H1 (cell line): ENCODE measurements around the gene ZBED5. TPM values are rescaled to one million over a fixed set of nuclear protein-coding genes. Genes with fewer than 3 reads are reported as not detected.

Source experiments
- CTCF ChIA-PET: fragments of 300-600 bp; sonication (Branson Sonifier 250); formaldehyde crosslinking; loops from one replicate; lab custom pipeline; 2021; ENCODE audit not compliant: partially characterized antibody; lab: Charles Lee
- POLR2A ChIA-PET: fragments of 300-600 bp; sonication (Branson Sonifier 250); formaldehyde crosslinking; loops from one replicate; lab custom pipeline; 2021; ENCODE audit warnings: inconsistent platforms; ENCODE audit not compliant: partially characterized antibody; lab: Charles Lee
- DNase-seq, 2 experiments: peaks; one replicate each; pipeline versions ENCODE4 v3.0.0 to v3.0.0-alpha.2; 2010 to 2022; ENCODE audit warnings: low spot score in 2 of 2, low read depth in 1 of 2, mixed read lengths in 1 of 2
- FAIRE-seq: peaks from 2 replicates; lab custom pipeline; 2011; peaks lifted over from hg19 to GRCh38; lab: Jason Lieb, UNC
- H2AFZ ChIP-seq: 2 replicates; pipeline ENCODE4 v1.8.1; 2012; ENCODE audit warnings: low read length, inconsistent platforms
- H2AK5ac ChIP-seq: 2 replicates; pipeline ENCODE4 v1.6.1; 2013; ENCODE audit warnings: low read depth, low read length
- H2BK120ac ChIP-seq: replicated peaks from 2 replicates; pipeline ENCODE3; 2013; ENCODE audit warnings: low read depth, low read length, inconsistent platforms
- H2BK12ac ChIP-seq: 2 replicates; pipeline ENCODE4 v1.6.1; 2013; ENCODE audit warnings: low read depth, low read length
- H2BK15ac ChIP-seq: 2 replicates; pipeline ENCODE4 v1.6.1; 2013; ENCODE audit warnings: low read length
- H2BK20ac ChIP-seq: 2 replicates; pipeline ENCODE4 v1.6.1; 2013; ENCODE audit warnings: low read length
- H2BK5ac ChIP-seq: 2 replicates; pipeline ENCODE4 v1.6.1; 2013; ENCODE audit warnings: low read depth, low read length
- H3K14ac ChIP-seq: 2 replicates; pipeline ENCODE4 v1.6.1; 2013; ENCODE audit warnings: inconsistent platforms; ENCODE audit not compliant: insufficient read length
- H3K18ac ChIP-seq: 2 replicates; pipeline ENCODE4 v1.6.1; 2013; ENCODE audit warnings: low read length; ENCODE audit errors: extremely low read depth
- H3K23ac ChIP-seq: 2 replicates; pipeline ENCODE4 v1.6.1; 2013; ENCODE audit warnings: inconsistent platforms; ENCODE audit not compliant: insufficient read length
- H3K23me2 ChIP-seq: 2 replicates; pipeline ENCODE4 v1.6.1; 2013; ENCODE audit warnings: low read depth, low read length
- H3K27ac ChIP-seq: 2 replicates; pipeline ENCODE4 v1.6.1; 2011; ENCODE audit warnings: low read depth, low read length, inconsistent platforms
- H3K27me3 ChIP-seq, 4 experiments: replicated peaks in 1 of 4; 1 replicate in 1 of 4; 2 replicates in 3 of 4; pipeline versions ENCODE4 v1.6.1 to v1.8.1; 2011 to 2013; ENCODE audit warnings: low read length in 3 of 4, mild to moderate bottlenecking in 3 of 4, inconsistent platforms in 2 of 4, mixed read lengths in 2 of 4, moderate library complexity in 1 of 4; ENCODE audit not compliant: control insufficient read depth in 3 of 4, insufficient read depth in 3 of 4; ENCODE audit errors: extremely low read depth in 1 of 4
- H3K36me3 ChIP-seq, 4 experiments: 2 replicates each; pipeline versions ENCODE4 v1.6.1 to v1.8.1; 2011 to 2013; ENCODE audit warnings: mild to moderate bottlenecking in 4 of 4, low read length in 3 of 4, moderate library complexity in 2 of 4, control low read depth in 1 of 4, inconsistent platforms in 1 of 4; ENCODE audit not compliant: insufficient read depth in 4 of 4, control insufficient read depth in 2 of 4
- H3K4ac ChIP-seq: replicated peaks from 2 replicates; pipeline ENCODE3; 2013; ENCODE audit warnings: low read length, low read depth, mixed read lengths, inconsistent platforms; ENCODE audit not compliant: insufficient read length
- H3K4me1 ChIP-seq, 4 experiments: replicated peaks in 1 of 4; 1 replicate in 1 of 4; 2 replicates in 3 of 4; pipeline versions ENCODE4 v1.6.1 to v1.8.1; 2011 to 2013; ENCODE audit warnings: low read length in 3 of 4, inconsistent platforms in 2 of 4, mixed read lengths in 1 of 4; ENCODE audit not compliant: insufficient read depth in 4 of 4, control insufficient read depth in 3 of 4
- H3K4me2 ChIP-seq, 2 experiments: 2 replicates each; pipeline versions ENCODE4 v1.6.1 to v1.8.1; 2011 to 2013; ENCODE audit warnings: low read depth in 2 of 2, low read length in 2 of 2, control low read depth in 1 of 2, inconsistent platforms in 1 of 2, mild to moderate bottlenecking in 1 of 2; ENCODE audit not compliant: insufficient read depth in 1 of 2
- H3K4me3 ChIP-seq, 4 experiments: fragments of 200-600, 300-600 bp in 1 of 4; sonication (generic), shearing (Covaris generic), sonication (Bioruptor Twin) in 1 of 4; 2 replicates each; pipeline versions ENCODE4 v1.5.1 to v1.8.1; 2011 to 2016; ENCODE audit warnings: low read length in 4 of 4, low read depth in 3 of 4, control low read depth in 2 of 4, inconsistent platforms in 2 of 4, mild to moderate bottlenecking in 2 of 4, mixed read lengths in 1 of 4, moderate library complexity in 1 of 4; ENCODE audit not compliant: insufficient read depth in 2 of 4; ENCODE audit errors: extremely low read depth in 1 of 4
- H3K56ac ChIP-seq: replicated peaks from 2 replicates; pipeline ENCODE3; 2013; ENCODE audit warnings: low read depth, mild to moderate bottlenecking, mixed read lengths, low read length, inconsistent platforms; ENCODE audit not compliant: insufficient read length
- H3K79me1 ChIP-seq: 2 replicates; pipeline ENCODE4 v1.6.1; 2013; ENCODE audit warnings: low read depth, low read length, control low read depth
- H3K79me2 ChIP-seq, 2 experiments: 2 replicates each; pipeline versions ENCODE4 v1.6.1 to v1.8.1; 2012 to 2013; ENCODE audit warnings: low read length in 2 of 2, mild to moderate bottlenecking in 2 of 2, inconsistent platforms in 1 of 2; ENCODE audit not compliant: insufficient read depth in 2 of 2, control insufficient read depth in 1 of 2
- H3K9ac ChIP-seq, 4 experiments: replicated peaks in 1 of 4; 1 replicate in 1 of 4; 2 replicates in 3 of 4; pipeline versions ENCODE4 v1.6.1 to v1.8.1; 2011 to 2013; ENCODE audit warnings: low read depth in 3 of 4, low read length in 3 of 4, control low read depth in 2 of 4, mild to moderate bottlenecking in 2 of 4, moderate library complexity in 2 of 4, inconsistent platforms in 1 of 4; ENCODE audit errors: extremely low read depth in 1 of 4
- H3K9me3 ChIP-seq, 2 experiments: 2 replicates each; pipeline versions ENCODE4 v1.6.1 to v1.8.1; 2012 to 2013; ENCODE audit warnings: mild to moderate bottlenecking in 2 of 2, moderate library complexity in 2 of 2, control low read depth in 1 of 2, inconsistent platforms in 1 of 2, low read depth in 1 of 2, low read length in 1 of 2, mixed read lengths in 1 of 2; ENCODE audit not compliant: insufficient read depth in 2 of 2
- H4K20me1 ChIP-seq, 2 experiments: replicated peaks in 1 of 2; 2 replicates each; pipeline versions ENCODE3 to v1.8.1; 2011 to 2013; ENCODE audit warnings: inconsistent platforms in 2 of 2, low read length in 2 of 2, mild to moderate bottlenecking in 1 of 2; ENCODE audit not compliant: insufficient read depth in 2 of 2, control insufficient read depth in 1 of 2
- H4K5ac ChIP-seq: 2 replicates; pipeline ENCODE4 v1.6.1; 2013; ENCODE audit warnings: low read length, low read depth, mixed read lengths, inconsistent platforms; ENCODE audit not compliant: insufficient read length
- H4K8ac ChIP-seq: 2 replicates; pipeline ENCODE4 v1.8.0; 2013; ENCODE audit warnings: mild to moderate bottlenecking, moderate library complexity, low read length, inconsistent platforms; ENCODE audit not compliant: insufficient read depth; ENCODE audit errors: extremely low read depth
- H4K91ac ChIP-seq: replicated peaks from 2 replicates; pipeline ENCODE3; 2013; ENCODE audit warnings: low read length, mixed read lengths, inconsistent platforms; ENCODE audit not compliant: insufficient read length
- ASH2L ChIP-seq: fragments of 200-600, 300-600 bp; sonication (generic); IDR thresholded peaks from one replicate; pipeline ENCODE4 v1.7.1; 2017; ENCODE audit warnings: low read length
- BCL11A ChIP-seq, 2 experiments: IDR thresholded peaks; one replicate each; pipeline ENCODE4 v1.6.1; 2011; ENCODE audit warnings: low read depth in 2 of 2, low read length in 2 of 2, mild to moderate bottlenecking in 2 of 2
- BRCA1 ChIP-seq: IDR thresholded peaks from 2 replicates; pipeline ENCODE4 v1.6.1; 2012; ENCODE audit warnings: low read depth, low read length, improper control_type of control experiment
- KDM5A ChIP-seq: fragments of 200-600 bp; IDR thresholded peaks from 2 replicates; pipeline ENCODE4 v1.7.1; 2012; ENCODE audit warnings: mild to moderate bottlenecking, low read length, inconsistent platforms, mixed read lengths
- POU5F1 ChIP-seq: IDR thresholded peaks from 2 replicates; pipeline ENCODE4 v1.6.1; 2011; ENCODE audit warnings: low read depth, mild to moderate bottlenecking, low read length, moderate library complexity
- RXRA ChIP-seq: IDR thresholded peaks from 2 replicates; pipeline ENCODE4 v1.6.1; 2011; ENCODE audit warnings: low read depth, mild to moderate bottlenecking, low read length, moderate library complexity; ENCODE audit not compliant: insufficient read depth
- SIX5 ChIP-seq: IDR thresholded peaks from 2 replicates; pipeline ENCODE4 v1.6.1; 2011; ENCODE audit warnings: mild to moderate bottlenecking, low read depth, low read length
- TEAD4 ChIP-seq: IDR thresholded peaks from 2 replicates; pipeline ENCODE4 v1.6.1; 2012; ENCODE audit warnings: low read depth, low read length, inconsistent platforms, mixed read lengths
- ZNF274 ChIP-seq: IDR thresholded peaks from 2 replicates; pipeline ENCODE4 v1.7.0; 2012; ENCODE audit warnings: low read length, borderline replicate concordance; ENCODE audit errors: extremely low read depth
- polyA plus RNA-seq, 7 experiments: library from polyadenylated mRNA; depleted of rRNA in 3 of 7; stranded (reverse) in 5 of 7; unstranded in 2 of 7; fragments of >200 nt in 5 of 7; fragments of 200-250 nt in 2 of 7; gene quantifications; 1 replicate in 5 of 7; 2 replicates in 1 of 7; 4 replicates in 1 of 7; pipeline versions ENCODE4 v1.2.1 to v1.2.3, GENCODE V29; 2011 to 2013; ENCODE audit warnings: missing spikeins in 2 of 7, mixed read lengths in 2 of 7
- total RNA-seq: library from RNA; stranded (reverse); fragmentation: NEBNext Ultra II Directional; extraction: Animal tissue kit (Norgen Biotek cat#: 25700); gene quantifications from 2 replicates; pipeline ENCODE4 v1.2.1, GENCODE V29; 2021
- TF ChIP-seq, protein P1 (sequence below): IDR thresholded peaks from 2 replicates; pipeline ENCODE4 v1.6.1; 2012; ENCODE audit warnings: inconsistent platforms

The ZBED5 gene
- total and polyA plus RNA-seq, 2 of the 8 experiments (the other 6 are each of a cell fraction or from before 2014, with no cell fraction given), result 54.2 to 94.7 TPM

DNA sequence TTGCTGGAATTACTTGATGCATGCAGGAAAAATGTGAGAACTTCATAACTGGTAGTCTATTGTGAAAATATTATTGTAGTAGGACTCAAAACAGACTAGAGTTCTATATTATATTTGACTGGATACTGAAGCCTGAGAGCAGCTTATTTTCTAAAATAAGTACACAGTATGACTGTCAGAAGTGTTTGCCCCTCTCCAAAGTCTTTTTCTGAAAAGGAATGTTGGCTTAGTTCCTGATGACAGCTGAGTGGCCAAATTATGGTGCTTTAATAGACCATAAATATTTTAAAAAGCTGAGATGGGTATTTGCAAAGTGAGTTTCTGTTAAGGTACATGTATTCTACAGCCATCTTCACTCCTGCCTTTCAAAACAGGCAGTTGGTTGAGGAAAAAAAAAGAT is 13.1 kb downstream of the ZBED5 start:
- H2BK12ac ChIP-seq, result no peak overlapping the region
- no peaks in the 10 kb centered on the region for H3K4me1 ChIP-seq
- FAIRE-seq (no peak), DNase-seq (no peak)
- ChIA-PET POLR2A (interaction anchor here (0.8 kb wide), 1 partner anchor 13 kb away, joined by 3 read pairs; the partner anchor contains the start of gene ZBED5), CTCF (interaction anchor here (1.1 kb wide), 1 partner anchor 52 kb away, joined by 3 read pairs; no protein-coding TSS in a partner anchor)
- H4K20me1 ChIP-seq, result no peaks in the 10 kb centered on the region
- no peak overlapping the region for H3K23ac ChIP-seq
- H3K23me2 ChIP-seq, result no peaks in the 10 kb centered on the region
- H2BK120ac ChIP-seq, result no peak overlapping the region
- H3K18ac ChIP-seq, result no peak overlapping the region
- H3K14ac ChIP-seq, result no peak overlapping the region
- H2BK15ac ChIP-seq, result no peak overlapping the region
- no peak overlapping the region for H3K4me2 ChIP-seq
- TF ChIP-seq TEAD4 (no peak), ASH2L (no peak), ZNF274 (no peak), RXRA (no peak), BRCA1 (no peak), BCL11A (IDR thresholded peaks at IDR 0.05; ENCODE audit: low read depth in 2 of 2, low read length in 2 of 2) (no peak), SIX5 (no peak), KDM5A (no peak), POU5F1 (no peak)
- TF ChIP-seq, protein P1, sequence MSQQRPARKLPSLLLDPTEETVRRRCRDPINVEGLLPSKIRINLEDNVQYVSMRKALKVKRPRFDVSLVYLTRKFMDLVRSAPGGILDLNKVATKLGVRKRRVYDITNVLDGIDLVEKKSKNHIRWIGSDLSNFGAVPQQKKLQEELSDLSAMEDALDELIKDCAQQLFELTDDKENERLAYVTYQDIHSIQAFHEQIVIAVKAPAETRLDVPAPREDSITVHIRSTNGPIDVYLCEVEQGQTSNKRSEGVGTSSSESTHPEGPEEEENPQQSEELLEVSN, result no peak
- H2AFZ ChIP-seq, result no peak overlapping the region
- no peaks in the 10 kb centered on the region for H3K79me1 ChIP-seq
- no peak overlapping the region for H2AK5ac ChIP-seq
- no peaks in the 10 kb centered on the region for H3K9me3 ChIP-seq
- H3K27me3 ChIP-seq, result no peaks in the 10 kb centered on the region
- H3K9ac ChIP-seq, result no peak overlapping the region
- no peak overlapping the region for H4K8ac ChIP-seq
- no peak overlapping the region for H4K91ac ChIP-seq
- no peak overlapping the region for H2BK20ac ChIP-seq
- H3K27ac ChIP-seq, result no peak overlapping the region
- no peak overlapping the region for H3K4me3 ChIP-seq
- no peak overlapping the region for H3K4ac ChIP-seq
- no peak overlapping the region for H3K56ac ChIP-seq
- no peaks in the 10 kb centered on the region for H3K36me3 ChIP-seq
- H2BK5ac ChIP-seq, result no peak overlapping the region
- H3K79me2 ChIP-seq, result no peaks in the 10 kb centered on the region
- H4K5ac ChIP-seq, result no peak overlapping the region
